A673 (cell line): ENCODE results near the gene SIGLEC9. TPM values are rescaled to one million over a fixed set of nuclear protein-coding genes. Genes with fewer than 3 reads are reported as not detected.

ENCODE experiments used
- BruUV-seq: library from RNA; stranded (reverse); fragments of 400-500 nt; replicated peaks from 2 replicates; lab custom pipeline; 2021; lab: Mats Ljungman, UMichigan
- CTCF ChIA-PET: fragments of 300-600 bp; sonication (Branson Sonifier 250); formaldehyde crosslinking; loops from one replicate; lab custom pipeline; 2022; ENCODE audit warnings: antibody characterized with exemption; lab: Charles Lee
- POLR2A ChIA-PET: fragments of 300-600 bp; sonication (Branson Sonifier 250); formaldehyde crosslinking; loops from one replicate; lab custom pipeline; 2022; ENCODE audit warnings: antibody characterized with exemption; ENCODE audit not compliant: low non-redundant PET; lab: Charles Lee
- DNase-seq: peaks from one replicate; pipeline ENCODE4 v3.0.0-alpha.2; 2015; ENCODE audit warnings: low spot score
- H3K27ac ChIP-seq: fragments of 200-600 bp; sonication (generic); 2 replicates; pipeline ENCODE4 v1.5.1; 2016; ENCODE audit warnings: mixed run types, low read depth, mild to moderate bottlenecking, mixed read lengths, antibody characterized with exemption, low read length; ENCODE audit not compliant: poor library complexity, severe bottlenecking
- H3K27me3 ChIP-seq: fragments of 200-600 bp; sonication (generic); replicated peaks from 2 replicates; pipeline ENCODE4 v1.6.1; 2017; ENCODE audit warnings: mixed run types, low read depth, mild to moderate bottlenecking, mixed read lengths, antibody characterized with exemption, low read length; ENCODE audit not compliant: insufficient read depth, poor library complexity
- H3K36me3 ChIP-seq: fragments of 200-600 bp; sonication (generic); 2 replicates; pipeline ENCODE4 v1.6.1; 2016; ENCODE audit warnings: mixed run types, mild to moderate bottlenecking, mixed read lengths, antibody characterized with exemption, low read length; ENCODE audit not compliant: insufficient read depth, poor library complexity, severe bottlenecking
- H3K4me1 ChIP-seq: fragments of 200-600 bp; sonication (generic); 2 replicates; pipeline ENCODE4 v1.6.1; 2017; ENCODE audit warnings: mixed run types, mild to moderate bottlenecking, mixed read lengths, antibody characterized with exemption, low read length; ENCODE audit not compliant: insufficient read depth, poor library complexity, severe bottlenecking
- H3K4me3 ChIP-seq: fragments of 200-600 bp; sonication (generic); 2 replicates; pipeline ENCODE4 v1.5.1; 2016; ENCODE audit warnings: low read depth, mixed run types, mild to moderate bottlenecking, mixed read lengths, low read length; ENCODE audit not compliant: poor library complexity, severe bottlenecking
- H3K9me3 ChIP-seq: fragments of 200-600 bp; sonication (generic); 2 replicates; pipeline ENCODE4 v1.6.1; 2016; ENCODE audit warnings: mixed run types, low read depth, mild to moderate bottlenecking, mixed read lengths, antibody characterized with exemption, low read length; ENCODE audit not compliant: poor library complexity, severe bottlenecking
- CTCF ChIP-seq: fragments of 300-800, 200-600 bp; sonication (generic); conservative IDR thresholded peaks from 2 replicates; pipeline ENCODE4 v1.5.1; 2017; ENCODE audit warnings: low read depth, mild to moderate bottlenecking, antibody characterized with exemption, low read length, moderate library complexity, mixed read lengths
- EZH2 ChIP-seq: fragments of 200-600 bp; sonication (generic); IDR thresholded peaks from 2 replicates; pipeline ENCODE4 v1.6.1; 2017; ENCODE audit warnings: borderline replicate concordance, low read depth, mild to moderate bottlenecking, mixed read lengths, antibody characterized with exemption, low read length; ENCODE audit not compliant: poor library complexity, severe bottlenecking
- intact Hi-C: fragments of 100-400 bp; cut with micrococcal nuclease; formaldehyde crosslinking; loops from one replicate; pipeline ENCODE4 v1.10.0; 2022; ENCODE audit not compliant: unreplicated experiment
- total RNA-seq: library from RNA; stranded (reverse); gene quantifications from 2 replicates; pipeline ENCODE4 v1.2.3, GENCODE V29; 2021

The SIGLEC9 gene
- total RNA-seq, 1 experiment from 2014 or later = not detected

GRCh38 chr19:51081476-51081875 is 43.2 kb upstream of the SIGLEC9 start:
- no peak for DNase-seq
- no peak overlapping the region for H3K4me3 ChIP-seq
- no TSS peak for BruUV-seq
- peaks cover 16% of the 10 kb centered on the region for H3K27me3 ChIP-seq
- H3K9me3 ChIP-seq = no peaks in the 10 kb centered on the region
- no peaks in the 10 kb centered on the region for H3K36me3 ChIP-seq
- TF ChIP-seq EZH2 (no peak), CTCF (no peak)
- ChIA-PET POLR2A (no interaction called here), CTCF (interaction anchor here (0.6 kb wide), 1 partner anchor 13 kb away, joined by 6 read pairs; no protein-coding TSS in a partner anchor)
- intact Hi-C loops = no loop called here
- H3K4me1 ChIP-seq = no peaks in the 10 kb centered on the region
- no peak overlapping the region for H3K27ac ChIP-seq

GRCh38 chr19:51082611-51083010 is 42.1 kb upstream of the SIGLEC9 start, which contains the start of gene KLK14:
Gene KLK14 (minus strand): TSS chr19:51082887. CDS start chr19:51082614, 273 bp downstream.
- no TSS peak for BruUV-seq

GRCh38 chr19:51083181-51083580 is 41.5 kb upstream of the SIGLEC9 start:
- CTCF ChIA-PET = no interaction called here
- no peak for DNase-seq
- Histone ChIP-seq H3K36me3 (no peaks in the 10 kb centered on the region), H3K4me3 (no peak overlapping the region), H3K4me1 (no peaks in the 10 kb centered on the region), H3K9me3 (no peaks in the 10 kb centered on the region), H3K27ac (no peak overlapping the region), H3K27me3 (peaks cover 16% of the 10 kb centered on the region)
- no TSS peak for BruUV-seq
- TF ChIP-seq CTCF = no peak
- TF ChIP-seq EZH2 = no peak
- POLR2A ChIA-PET = no interaction called here
- intact Hi-C loops = no loop called here

More at GRCh38 chr19:51082611-51083010, 42.1 kb upstream of the SIGLEC9 start, which contains the start of gene KLK14:
- peaks cover 16% of the 10 kb centered on the region for H3K27me3 ChIP-seq
- H3K4me3 ChIP-seq = no peak within 1 kb of the TSS
- TF ChIP-seq EZH2 (no peak), CTCF (no peak)
- intact Hi-C loops = no loop called here
- no peak within 1 kb of the TSS for H3K27ac ChIP-seq
- H3K36me3 ChIP-seq = no peaks in the 10 kb centered on the region
- POLR2A ChIA-PET = no interaction called here
- no peak for DNase-seq
- H3K4me1 ChIP-seq = no peaks in the 10 kb centered on the region
- no peaks in the 10 kb centered on the region for H3K9me3 ChIP-seq
- CTCF ChIA-PET = no interaction called here
